Gastrocnemius medialis (tissue), 4 donors: ENCODE data around the gene LARGE1.

Experiments
- POLR2A ChIP-seq, 2 donors: fragments of 450-650 bp; IDR thresholded peaks; one replicate each; pipeline ENCODE4 v1.6.1; 2017; ENCODE audit warnings: antibody characterized with exemption in 2 of 2, mild to moderate bottlenecking in 2 of 2, moderate library complexity in 2 of 2
- TF ChIP-seq, protein P1 (sequence below), 5 experiments: fragments of 450-650 bp in 3 of 5; fragments of 200-600 bp in 2 of 5; sonication (generic) in 2 of 5; IDR thresholded peaks in 4 of 5; conservative IDR thresholded peaks in 1 of 5; 1 replicate in 4 of 5; 2 replicates in 1 of 5; pipeline ENCODE4 v1.5.1; 2016 to 2019; ENCODE audit warnings: antibody characterized with exemption in 5 of 5, mild to moderate bottlenecking in 3 of 5, moderate library complexity in 3 of 5

DNA sequence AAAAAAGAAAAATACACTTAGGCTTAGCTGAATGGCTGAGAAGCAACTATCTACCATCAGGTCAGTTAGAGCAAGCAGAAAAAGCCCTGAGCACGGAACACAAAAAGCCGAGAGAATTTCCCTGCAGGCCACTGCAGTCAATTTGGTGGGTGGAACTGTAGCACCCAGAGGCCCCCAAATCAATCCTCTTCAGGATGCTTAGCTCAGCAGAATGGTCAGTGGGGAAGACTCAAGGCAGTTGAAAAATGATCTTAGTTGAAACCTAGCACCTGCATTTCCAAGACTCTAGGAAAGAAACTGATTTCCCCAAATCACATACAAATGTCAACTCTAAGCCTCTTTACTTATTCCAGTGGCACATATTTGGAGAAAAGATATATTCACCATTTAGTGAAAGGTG is 534.7 kb downstream of the LARGE1 start:
- TF ChIP-seq POLR2A (IDR thresholded peaks at IDR 0.05) = no peak
- TF ChIP-seq, protein P1, sequence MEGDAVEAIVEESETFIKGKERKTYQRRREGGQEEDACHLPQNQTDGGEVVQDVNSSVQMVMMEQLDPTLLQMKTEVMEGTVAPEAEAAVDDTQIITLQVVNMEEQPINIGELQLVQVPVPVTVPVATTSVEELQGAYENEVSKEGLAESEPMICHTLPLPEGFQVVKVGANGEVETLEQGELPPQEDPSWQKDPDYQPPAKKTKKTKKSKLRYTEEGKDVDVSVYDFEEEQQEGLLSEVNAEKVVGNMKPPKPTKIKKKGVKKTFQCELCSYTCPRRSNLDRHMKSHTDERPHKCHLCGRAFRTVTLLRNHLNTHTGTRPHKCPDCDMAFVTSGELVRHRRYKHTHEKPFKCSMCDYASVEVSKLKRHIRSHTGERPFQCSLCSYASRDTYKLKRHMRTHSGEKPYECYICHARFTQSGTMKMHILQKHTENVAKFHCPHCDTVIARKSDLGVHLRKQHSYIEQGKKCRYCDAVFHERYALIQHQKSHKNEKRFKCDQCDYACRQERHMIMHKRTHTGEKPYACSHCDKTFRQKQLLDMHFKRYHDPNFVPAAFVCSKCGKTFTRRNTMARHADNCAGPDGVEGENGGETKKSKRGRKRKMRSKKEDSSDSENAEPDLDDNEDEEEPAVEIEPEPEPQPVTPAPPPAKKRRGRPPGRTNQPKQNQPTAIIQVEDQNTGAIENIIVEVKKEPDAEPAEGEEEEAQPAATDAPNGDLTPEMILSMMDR (IDR thresholded peaks at IDR 0.05 in 4 of 5, conservative IDR thresholded peaks at IDR 0.05 in 1 of 5) = no peak
